HG02973 (cell line): ENCODE measurements around the gene TUG1.

Experiments used
- ATAC-seq: cut with Tn5 transposase; IDR thresholded peaks from one replicate; pipeline ENCODE4 v1.9.1; 2021; ENCODE audit warnings: moderate library complexity; ENCODE audit not compliant: unreplicated experiment

TUG1 gene

DNA sequence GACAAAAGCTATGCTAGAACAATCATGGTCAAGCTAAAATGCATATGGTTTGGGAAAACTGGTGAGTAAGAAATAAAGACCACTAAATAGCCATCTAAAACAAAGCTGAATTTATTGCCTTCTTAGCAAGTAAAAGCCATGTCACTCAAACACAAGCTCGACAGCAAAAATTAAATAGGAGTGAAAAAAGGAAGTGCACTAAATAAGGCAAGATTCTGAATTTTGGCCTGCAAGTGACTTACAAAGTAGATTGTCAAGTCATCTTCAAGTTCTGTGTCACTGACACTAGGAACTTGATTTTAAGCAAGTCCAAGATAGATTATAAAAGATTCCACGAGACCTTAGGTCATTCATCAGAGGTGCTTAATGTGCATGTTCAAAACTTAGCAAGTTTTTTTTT is 27.4 kb downstream of the TUG1 start:
- ATAC-seq: no peak

DNA sequence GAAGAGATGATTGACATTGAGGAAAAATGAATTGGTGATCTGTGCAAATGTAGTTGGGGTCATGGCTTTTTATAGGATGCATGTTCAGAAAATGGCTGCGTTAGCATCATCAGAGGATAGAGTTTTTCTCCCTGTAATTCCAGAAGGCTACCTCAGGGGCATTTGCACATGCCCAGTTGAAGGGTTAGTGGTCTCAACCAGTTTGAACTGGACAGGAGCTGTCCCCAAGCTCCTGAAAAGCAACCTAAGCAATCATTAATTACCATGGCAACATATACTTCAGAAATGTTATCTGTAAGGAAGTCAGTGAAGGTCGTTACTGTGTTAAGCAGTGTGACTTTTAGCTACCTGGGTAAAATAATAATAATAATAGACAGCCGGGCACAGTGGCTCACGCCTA is 29.3 kb downstream of the TUG1 start:
- no peak for ATAC-seq

DNA sequence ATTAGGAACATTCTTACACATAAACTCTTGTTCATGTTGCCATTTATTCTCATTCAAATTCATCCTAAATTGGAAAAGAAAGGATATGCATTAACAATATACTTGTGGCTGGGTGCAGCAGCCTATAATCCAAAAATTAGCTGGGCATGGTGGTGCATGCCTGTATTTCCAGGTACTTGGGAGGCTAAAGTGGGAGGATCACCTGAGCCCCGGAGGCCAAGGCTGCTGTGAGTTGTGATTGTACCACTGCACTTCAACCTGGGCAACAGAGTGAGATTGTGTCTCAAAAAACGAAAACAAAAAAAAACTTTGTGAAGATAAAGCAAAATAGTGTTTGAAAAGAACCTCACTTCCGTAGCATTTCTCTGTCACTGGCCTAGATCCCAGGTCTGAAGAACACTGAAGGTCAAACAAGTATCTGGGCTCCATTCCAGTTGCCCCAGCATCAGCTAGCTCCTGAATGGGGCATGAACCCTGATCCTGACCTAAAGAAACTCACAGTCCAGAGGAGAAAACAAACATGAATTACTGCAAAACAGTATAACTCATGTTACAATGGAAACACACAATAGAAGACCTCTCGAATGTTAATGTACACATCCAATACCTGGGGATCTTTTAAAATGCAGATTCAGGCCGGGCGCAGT is 32.2 kb downstream of the TUG1 start:
- ATAC-seq: no peak

DNA sequence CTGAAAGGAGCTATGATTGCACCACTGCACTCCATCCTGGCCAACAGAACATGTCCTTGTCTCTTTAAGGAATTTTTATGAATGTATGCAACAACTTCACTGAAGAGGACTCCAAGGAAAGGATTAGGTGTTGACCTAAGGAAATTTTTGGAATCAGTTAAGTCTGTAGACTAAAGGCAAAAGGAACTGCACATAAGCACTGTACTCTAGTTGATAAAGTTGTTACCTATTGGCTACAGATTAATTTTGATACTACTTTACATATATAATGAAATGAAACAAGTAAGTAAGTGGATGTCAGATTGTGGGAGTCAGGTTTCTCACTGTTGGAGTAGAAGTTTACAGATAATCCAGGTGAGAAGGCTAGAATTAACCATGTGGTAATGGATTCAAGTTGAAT is 36.5 kb downstream of the TUG1 start:
- no peak for ATAC-seq

DNA sequence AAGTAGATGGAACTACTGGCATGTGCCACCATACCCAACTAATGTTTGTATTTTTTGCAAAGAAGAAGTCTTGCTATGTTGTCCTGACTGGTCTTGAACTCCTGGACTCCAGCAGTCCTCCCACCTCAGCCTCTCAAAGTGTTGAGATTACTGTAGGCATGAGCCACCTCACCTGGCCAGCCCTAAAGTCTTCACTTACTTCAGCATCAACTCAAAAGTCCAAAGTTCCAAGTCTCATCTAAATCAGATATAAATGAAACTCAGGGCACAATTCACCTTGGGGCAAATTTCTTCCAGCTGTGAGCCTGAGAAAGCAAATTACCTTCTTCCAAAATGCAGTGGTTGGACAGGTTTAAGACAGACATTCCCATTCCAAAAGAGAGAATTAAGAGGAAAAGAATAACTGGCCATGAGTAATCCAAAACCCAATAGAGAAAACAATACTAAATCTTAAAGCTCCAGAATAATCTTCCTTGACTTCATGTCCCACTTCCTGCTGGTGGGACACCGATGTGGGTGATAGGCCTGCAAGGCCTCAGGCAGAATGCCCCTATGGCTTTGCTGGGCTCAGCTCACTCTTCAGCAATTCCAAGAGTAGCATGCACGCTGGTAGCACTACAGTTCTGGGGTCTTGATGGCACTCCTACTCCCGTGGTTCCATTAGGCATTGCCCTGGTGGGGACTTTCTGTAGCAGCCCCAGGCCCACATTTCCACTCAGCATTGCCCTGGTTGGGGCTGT is 50.3 kb downstream of the TUG1 start:
- ATAC-seq: no peak

DNA sequence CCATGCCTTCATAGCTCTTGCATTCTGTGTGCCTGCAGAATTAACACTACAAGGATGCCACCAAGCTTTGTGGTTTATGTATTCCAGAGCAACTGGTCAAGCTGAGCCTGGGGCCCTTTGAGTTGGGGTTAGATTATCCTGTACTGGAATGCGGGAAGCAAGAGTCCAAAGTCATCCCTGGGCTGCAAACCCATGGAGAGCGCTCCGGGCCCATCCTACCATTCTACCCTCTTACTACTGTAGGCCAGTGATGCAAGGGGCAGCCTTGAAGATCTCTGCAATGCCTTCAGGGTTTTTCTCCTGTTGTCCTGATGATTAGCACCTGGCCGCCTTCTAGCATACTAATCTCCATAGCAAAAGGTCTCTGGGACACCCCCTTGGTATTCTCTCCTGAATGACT is 51.3 kb downstream of the TUG1 start:
- no peak for ATAC-seq

DNA sequence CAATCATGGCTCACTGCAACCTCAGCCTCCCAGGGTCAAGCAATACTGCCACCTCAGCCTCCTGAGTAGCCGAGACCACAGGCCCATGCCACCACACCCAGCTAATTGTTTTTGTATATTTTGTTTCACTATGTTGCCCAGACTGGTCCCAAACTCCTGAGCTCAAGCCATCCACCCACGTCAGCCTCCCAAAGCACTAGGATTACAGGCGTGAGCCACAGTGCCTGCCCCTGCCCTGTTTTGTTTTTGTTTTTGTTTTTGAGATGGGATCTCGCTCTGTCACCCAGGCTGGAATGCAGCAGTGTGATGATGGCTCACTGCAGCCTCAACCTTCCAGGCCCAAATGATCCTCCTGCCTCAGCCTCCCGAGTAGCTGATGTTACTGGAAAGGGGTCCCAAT is 53.5 kb downstream of the TUG1 start:
- no peak for ATAC-seq
